Astrocyte (in vitro differentiated cells and primary cell): Measurements from ENCODE around the gene GDPD5. TPM values are rescaled to one million over a fixed set of nuclear protein-coding genes. Genes with fewer than 3 reads are reported as not detected.

Experiments used
- DNase-seq: peaks from one replicate; pipeline ENCODE4 v3.0.0-alpha.2; 2010; ENCODE audit warnings: low read depth
- FAIRE-seq: peaks from 2 replicates; lab custom pipeline; 2011; peaks lifted over from hg19 to GRCh38; lab: Jason Lieb, UNC
- H2AFZ ChIP-seq: 2 replicates; pipeline ENCODE4 v1.6.0; 2012; ENCODE audit warnings: low read depth, low read length, inconsistent platforms
- H3K27ac ChIP-seq: 2 replicates; pipeline ENCODE4 v1.5.1; 2011; ENCODE audit warnings: low read depth, low read length, inconsistent platforms
- H3K27me3 ChIP-seq: 2 replicates; pipeline ENCODE4 v1.6.0; 2011; ENCODE audit warnings: low read length, inconsistent platforms; ENCODE audit not compliant: insufficient read depth
- H3K36me3 ChIP-seq: 2 replicates; pipeline ENCODE4 v1.5.1; 2011; ENCODE audit warnings: low read length, inconsistent platforms; ENCODE audit not compliant: insufficient read depth
- H3K4me1 ChIP-seq: 2 replicates; pipeline ENCODE4 v1.5.1; 2011; ENCODE audit warnings: low read length, inconsistent platforms; ENCODE audit not compliant: insufficient read depth
- H3K4me2 ChIP-seq: 2 replicates; pipeline ENCODE4 v1.6.0; 2012; ENCODE audit warnings: low read length, inconsistent platforms
- H3K4me3 ChIP-seq: 2 replicates; pipeline ENCODE4 v1.5.1; 2011; ENCODE audit warnings: low read depth, mild to moderate bottlenecking, low read length, inconsistent platforms; ENCODE audit not compliant: insufficient read depth
- H3K79me2 ChIP-seq: 2 replicates; pipeline ENCODE4 v1.6.0; 2012; ENCODE audit warnings: mild to moderate bottlenecking, low read length, inconsistent platforms; ENCODE audit not compliant: insufficient read depth
- H3K9ac ChIP-seq: 2 replicates; pipeline ENCODE4 v1.6.0; 2012; ENCODE audit warnings: mild to moderate bottlenecking, low read length, inconsistent platforms
- H3K9me3 ChIP-seq: 2 replicates; pipeline ENCODE4 v1.5.1; 2012; ENCODE audit warnings: low read depth, mild to moderate bottlenecking, low read length, inconsistent platforms; ENCODE audit not compliant: insufficient read depth
- H4K20me1 ChIP-seq: 2 replicates; pipeline ENCODE4 v1.6.0; 2012; ENCODE audit warnings: low read length, inconsistent platforms; ENCODE audit not compliant: insufficient read depth
- H3K27ac Mint-ChIP-seq: one replicate; pipeline ENCODE4 v1.8.0; 2021; ENCODE audit warnings: mild to moderate bottlenecking, mixed read lengths; ENCODE audit not compliant: unreplicated experiment
- H3K27me3 Mint-ChIP-seq: one replicate; pipeline ENCODE4 v1.8.0; 2021; ENCODE audit warnings: low read depth, mixed read lengths; ENCODE audit not compliant: unreplicated experiment
- H3K36me3 Mint-ChIP-seq: one replicate; pipeline ENCODE4 v1.8.0; 2021; ENCODE audit warnings: low read depth, mixed read lengths; ENCODE audit not compliant: unreplicated experiment
- H3K4me1 Mint-ChIP-seq: one replicate; pipeline ENCODE4 v1.8.0; 2021; ENCODE audit warnings: low read depth, mixed read lengths; ENCODE audit not compliant: unreplicated experiment
- H3K4me3 Mint-ChIP-seq: one replicate; pipeline ENCODE4 v1.8.0; 2021; ENCODE audit warnings: mild to moderate bottlenecking, moderate library complexity, mixed read lengths; ENCODE audit not compliant: unreplicated experiment
- H3K9me3 Mint-ChIP-seq: one replicate; pipeline ENCODE4 v1.8.0; 2021; ENCODE audit warnings: mild to moderate bottlenecking, mixed read lengths; ENCODE audit not compliant: unreplicated experiment
- EZH2 ChIP-seq: IDR thresholded peaks from 2 replicates; pipeline ENCODE4 v1.6.1; 2012; ENCODE audit warnings: mild to moderate bottlenecking, low read length, inconsistent platforms; ENCODE audit not compliant: insufficient read depth
- total RNA-seq: library from RNA; stranded (reverse); gene quantifications from 2 replicates; pipeline ENCODE4 v1.2.1, GENCODE V29; 2021
- TF ChIP-seq, protein P1 (sequence below): IDR thresholded peaks from 2 replicates; pipeline ENCODE4 v1.5.1; 2011; ENCODE audit warnings: low read depth, mild to moderate bottlenecking, inconsistent platforms, low read length, moderate library complexity; ENCODE audit not compliant: insufficient read depth

Gene GDPD5
- total RNA-seq, 1 donor from 2014 or later, result 9.4 TPM

DNA sequence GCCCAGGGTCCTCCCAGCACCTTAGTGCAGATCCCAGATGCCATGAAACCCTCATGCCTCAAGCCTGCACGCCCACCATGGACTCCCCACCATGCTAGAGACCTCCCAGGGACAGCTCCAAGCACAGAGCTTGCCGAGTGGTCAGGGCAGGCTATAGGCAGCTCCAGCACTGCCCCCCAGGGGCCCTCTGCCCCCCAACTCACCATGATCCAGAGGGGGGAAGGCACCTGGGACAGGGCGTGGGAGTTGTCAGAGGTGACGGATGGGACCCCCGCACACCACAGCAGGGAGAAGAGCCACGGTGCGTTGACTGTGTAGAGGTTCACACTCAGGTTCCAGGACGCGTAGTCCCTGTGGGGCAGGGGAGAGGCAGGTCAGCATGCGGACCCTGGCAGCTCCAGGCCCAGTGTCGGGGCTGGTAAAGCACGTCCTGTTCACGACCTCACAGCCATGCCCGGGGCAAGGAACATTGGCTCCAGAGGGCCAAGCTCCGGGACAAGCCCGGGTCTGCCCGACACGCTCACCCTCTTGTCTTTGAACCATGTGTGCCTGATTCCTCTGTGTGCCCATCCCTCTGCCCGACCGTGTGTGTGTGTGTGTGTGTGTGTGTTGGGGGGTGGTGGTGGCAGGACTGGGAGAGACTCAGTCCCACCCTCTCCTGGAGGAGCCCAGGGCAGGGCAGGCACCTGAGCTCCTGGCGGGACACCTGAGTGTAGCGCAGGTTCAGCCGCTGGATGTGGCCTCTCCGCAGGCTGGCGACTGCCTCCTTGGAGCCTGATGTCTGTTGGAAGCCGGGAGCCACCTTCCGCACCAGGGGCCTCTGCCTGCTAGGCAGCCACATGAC is 84.6 kb downstream of the GDPD5 start:
- peaks cover 3% of the 10 kb centered on the region for H3K36me3 Mint-ChIP-seq
- Histone ChIP-seq H3K4me3 (no peak overlapping the region), H3K4me2 (no peak overlapping the region), H3K27ac (no peak overlapping the region), H3K4me1 (no peaks in the 10 kb centered on the region), H3K9me3 (no peaks in the 10 kb centered on the region), H2AFZ (no peak overlapping the region), H3K36me3 (no peaks in the 10 kb centered on the region), H3K9ac (no peak overlapping the region), H4K20me1 (no peaks in the 10 kb centered on the region), H3K27me3 (no peaks in the 10 kb centered on the region), H3K79me2 (no peaks in the 10 kb centered on the region)
- no peak for TF ChIP-seq EZH2
- TF ChIP-seq, protein P1, sequence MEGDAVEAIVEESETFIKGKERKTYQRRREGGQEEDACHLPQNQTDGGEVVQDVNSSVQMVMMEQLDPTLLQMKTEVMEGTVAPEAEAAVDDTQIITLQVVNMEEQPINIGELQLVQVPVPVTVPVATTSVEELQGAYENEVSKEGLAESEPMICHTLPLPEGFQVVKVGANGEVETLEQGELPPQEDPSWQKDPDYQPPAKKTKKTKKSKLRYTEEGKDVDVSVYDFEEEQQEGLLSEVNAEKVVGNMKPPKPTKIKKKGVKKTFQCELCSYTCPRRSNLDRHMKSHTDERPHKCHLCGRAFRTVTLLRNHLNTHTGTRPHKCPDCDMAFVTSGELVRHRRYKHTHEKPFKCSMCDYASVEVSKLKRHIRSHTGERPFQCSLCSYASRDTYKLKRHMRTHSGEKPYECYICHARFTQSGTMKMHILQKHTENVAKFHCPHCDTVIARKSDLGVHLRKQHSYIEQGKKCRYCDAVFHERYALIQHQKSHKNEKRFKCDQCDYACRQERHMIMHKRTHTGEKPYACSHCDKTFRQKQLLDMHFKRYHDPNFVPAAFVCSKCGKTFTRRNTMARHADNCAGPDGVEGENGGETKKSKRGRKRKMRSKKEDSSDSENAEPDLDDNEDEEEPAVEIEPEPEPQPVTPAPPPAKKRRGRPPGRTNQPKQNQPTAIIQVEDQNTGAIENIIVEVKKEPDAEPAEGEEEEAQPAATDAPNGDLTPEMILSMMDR, result no peak
- no peak for DNase-seq
- no peak for FAIRE-seq
- H3K4me1 Mint-ChIP-seq, result no peaks in the 10 kb centered on the region
- H3K27ac Mint-ChIP-seq, result no peak overlapping the region
- H3K27me3 Mint-ChIP-seq, result peaks cover 57% of the 10 kb centered on the region
- no peaks in the 10 kb centered on the region for H3K9me3 Mint-ChIP-seq
- no peak overlapping the region for H3K4me3 Mint-ChIP-seq

DNA sequence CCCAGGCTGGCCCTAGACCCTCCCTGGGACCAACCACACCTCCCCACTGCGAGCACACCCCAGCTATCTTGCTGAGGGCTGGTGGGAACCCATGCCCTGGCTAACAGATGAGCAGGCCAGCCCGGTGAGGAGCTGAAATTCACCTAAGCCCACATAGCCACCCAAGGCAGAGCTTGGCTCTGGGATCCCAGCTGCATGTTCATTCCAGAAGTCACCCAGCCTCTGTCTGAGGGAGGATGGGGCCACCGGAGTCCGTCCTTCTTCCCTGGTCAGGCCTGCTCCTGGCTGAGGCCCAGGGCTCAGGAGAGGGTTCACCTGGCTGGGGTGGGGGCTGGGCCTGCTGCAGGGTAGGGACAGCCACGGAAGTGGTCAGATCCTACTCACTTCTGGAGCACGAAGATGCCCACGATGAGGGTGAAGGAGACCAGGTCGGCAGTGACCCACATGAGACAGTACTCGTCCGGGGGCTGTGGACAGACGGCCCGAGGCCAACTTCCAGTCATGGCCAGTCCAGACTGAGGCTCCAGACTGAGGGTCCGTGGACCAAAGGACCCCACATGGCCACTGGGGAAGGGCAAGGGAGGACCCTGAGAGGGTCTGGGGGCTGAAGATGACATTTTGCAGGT is 86.1 kb downstream of the GDPD5 start:
- Mint-ChIP-seq H3K36me3 (peaks cover 3% of the 10 kb centered on the region), H3K27ac (no peak overlapping the region), H3K9me3 (no peaks in the 10 kb centered on the region), H3K4me3 (no peak overlapping the region), H3K4me1 (no peaks in the 10 kb centered on the region), H3K27me3 (peaks cover 52% of the 10 kb centered on the region)
- no peak for FAIRE-seq
- Histone ChIP-seq H3K79me2 (no peaks in the 10 kb centered on the region), H3K9ac (no peak overlapping the region), H3K4me3 (no peak overlapping the region), H3K9me3 (no peaks in the 10 kb centered on the region), H3K36me3 (no peaks in the 10 kb centered on the region), H3K27me3 (no peaks in the 10 kb centered on the region), H3K27ac (no peak overlapping the region), H4K20me1 (no peaks in the 10 kb centered on the region), H2AFZ (no peak overlapping the region), H3K4me2 (no peak overlapping the region), H3K4me1 (no peaks in the 10 kb centered on the region)
- TF ChIP-seq EZH2, result no peak
- TF ChIP-seq, protein P1, result no peak
- no peak for DNase-seq
